Testis (tissue), 3 donors: Measurements from ENCODE around the gene NSMF. TPM values are rescaled to one million over a fixed set of nuclear protein-coding genes. Genes with fewer than 3 reads are reported as not detected.

Experiments
- DNase-seq: peaks from one replicate; pipeline ENCODE4 v3.0.0-alpha.2; 2019
- H3K27ac ChIP-seq, 2 donors: fragments of 200-600 bp; sonication (generic); one replicate each; pipeline ENCODE4 v1.5.1; 2019
- H3K27me3 ChIP-seq: fragments of 200-600 bp; sonication (generic); one replicate; pipeline ENCODE4 v1.5.1; 2019
- H3K36me3 ChIP-seq: fragments of 200-600 bp; sonication (generic); one replicate; pipeline ENCODE4 v1.5.1; 2017; ENCODE audit warnings: low read depth; ENCODE audit errors: missing control alignments
- H3K4me1 ChIP-seq: fragments of 200-600 bp; sonication (generic); one replicate; pipeline ENCODE4 v1.5.1; 2019
- H3K4me3 ChIP-seq, 2 donors: fragments of 200-600 bp; sonication (generic); one replicate each; pipeline ENCODE4 v1.5.1; 2017 to 2019
- H3K9me3 ChIP-seq: fragments of 200-600 bp; sonication (generic); one replicate; pipeline ENCODE4 v1.5.1; 2017
- CTCF ChIP-seq, 3 experiments: fragments of 450-650 bp in 2 of 3; fragments of 200-600 bp in 1 of 3; sonication (generic) in 1 of 3; IDR thresholded peaks; one replicate each; pipeline ENCODE4 v1.5.1; 2016 to 2019; ENCODE audit warnings: antibody characterized with exemption in 3 of 3, mild to moderate bottlenecking in 2 of 3, moderate library complexity in 1 of 3
- POLR2A ChIP-seq: fragments of 450-650 bp; IDR thresholded peaks from one replicate; pipeline ENCODE4 v1.6.1; 2017; ENCODE audit warnings: antibody characterized with exemption, mild to moderate bottlenecking, moderate library complexity
- WGBS, 2 donors: methylation state at CpG; one replicate each; pipeline ENCODE4 v1.1.5; 2018; 5-methylcytosine and 5-hydroxymethylcytosine counted together
- intact Hi-C: fragments of 100-400 bp; cut with DNase I; formaldehyde crosslinking; loops from one replicate; pipeline ENCODE4 v1.15.1; 2023; ENCODE audit warnings: low total_unique reads
- polyA plus RNA-seq: library from polyadenylated mRNA; stranded (reverse); fragments of 350-450 nt; fragmentation: Illumina TruSeq; extraction: RNeasy Lipid Tissue Mini Kit (QIAGEN cat#74804); gene quantifications from one replicate; pipeline ENCODE4 v1.2.3, GENCODE V29; 2014; ENCODE audit warnings: low read depth, low replicate concordance; ENCODE audit not compliant: insufficient read depth
- total RNA-seq, 2 donors: library from RNA; depleted of rRNA; stranded (reverse); fragments of >200 nt; gene quantifications; one replicate each; pipeline ENCODE4 v1.2.3, GENCODE V29; 2016

The NSMF gene
- total and polyA plus RNA-seq, 3 donors from 2014 or later: 42.5 to 105 (median 81.7) TPM

- no peaks in the 10 kb centered on the region for H3K9me3 ChIP-seq
- no peaks in the 10 kb centered on the region for H3K27me3 ChIP-seq
- peak overlapping the region; percentile 42 to 59 for H3K4me3 ChIP-seq
- 65 to 75% methylated on average over 15 to 98 of the region's 99 CpGs for WGBS, 2 donors
- peak overlapping the region; percentile 4 to 50 for H3K27ac ChIP-seq
- H3K36me3 ChIP-seq: no peaks in the 10 kb centered on the region
- TF ChIP-seq POLR2A: no peak
- TF ChIP-seq CTCF (IDR thresholded peaks at IDR 0.05): no peak
- H3K4me1 ChIP-seq: peaks cover 4% of the 10 kb centered on the region
- intact Hi-C loops: no loop called here
- DNase-seq: no peak
Measured at GRCh38 chr9:137417161-137418021, 41.7 kb downstream of the NSMF start.

GRCh38 chr9:137416563-137417151 lies 42.5 kb downstream of the NSMF start:
- Histone ChIP-seq H3K27me3 (no peaks in the 10 kb centered on the region), H3K4me1 (peaks cover 7% of the 10 kb centered on the region), H3K36me3 (no peaks in the 10 kb centered on the region), H3K27ac (peak overlapping the region; percentile 4 to 50), H3K4me3 (peak overlapping the region; percentile 42 to 59), H3K9me3 (no peaks in the 10 kb centered on the region)
- WGBS, 2 donors: 75 to 84% methylated on average over 16 to 32 of the region's 45 CpGs
- intact Hi-C loops: no loop called here
- TF ChIP-seq CTCF (IDR thresholded peaks at IDR 0.05) (no peak), POLR2A (no peak)
- no peak for DNase-seq

- H3K4me3 ChIP-seq: peak overlapping the region in 1 of 2 donors; percentile 59
- no peak for DNase-seq
- no peaks in the 10 kb centered on the region for H3K36me3 ChIP-seq
- no peak for TF ChIP-seq POLR2A
- TF ChIP-seq CTCF (IDR thresholded peaks at IDR 0.05): no peak
- no peaks in the 10 kb centered on the region for H3K27me3 ChIP-seq
- WGBS, 2 donors: 78% methylated on average over 22 of the region's 23 CpGs; no CpG with 5 or more reads in 1 of the 2 donors
- H3K9me3 ChIP-seq: no peaks in the 10 kb centered on the region
- H3K4me1 ChIP-seq: peaks cover 13% of the 10 kb centered on the region
- intact Hi-C loops: no loop called here
- no peak overlapping the region for H3K27ac ChIP-seq
Measured at GRCh38 chr9:137416006-137416562, 43.0 kb downstream of the NSMF start.

GRCh38 chr9:137415451-137415850 lies 43.7 kb downstream of the NSMF start:
- intact Hi-C loops: no loop called here
- Histone ChIP-seq H3K9me3 (no peaks in the 10 kb centered on the region), H3K36me3 (no peaks in the 10 kb centered on the region), H3K27me3 (no peaks in the 10 kb centered on the region), H3K27ac (no peak overlapping the region), H3K4me3 (no peak overlapping the region), H3K4me1 (peaks cover 18% of the 10 kb centered on the region)
- DNase-seq: no peak
- WGBS, 2 donors: 86 to 94% methylated on average over 2 to 5 of the region's 5 CpGs
- no peak for TF ChIP-seq CTCF (IDR thresholded peaks at IDR 0.05)
- no peak for TF ChIP-seq POLR2A
